Pancreas (tissue), 10 donors: ENCODE measurements around the gene MICAL3. TPM values are rescaled to one million over a fixed set of nuclear protein-coding genes. Genes with fewer than 3 reads are reported as not detected.

Experiments used
- ATAC-seq, 4 donors: fragments of 200-7000 bp; cut with Tn5 transposase; one replicate each; pipeline versions ENCODE4 v1.8.0 to v1.9.1; 2020; ENCODE audit warnings: mild to moderate bottlenecking in 4 of 4, moderate library complexity in 4 of 4
- DNase-seq, 6 donors: peaks; one replicate each; pipeline ENCODE4 v3.0.0-alpha.2; 2020
- FAIRE-seq: peaks from 2 replicates; lab custom pipeline; 2012; peaks lifted over from hg19 to GRCh38; lab: Jason Lieb, UNC
- H3K27ac ChIP-seq, 4 donors: fragments of 200-600 bp; sonication (generic); 1 replicate in 3 of 4; 2 replicates in 1 of 4; pipeline versions ENCODE4 v1.5.0 to v1.8.0; 2020
- H3K27me3 ChIP-seq, 4 donors: fragments of 200-600 bp; one replicate each; pipeline ENCODE4 v1.8.0; 2021
- H3K36me3 ChIP-seq, 3 donors: fragments of 200-600 bp; sonication (generic) in 1 of 3; one replicate each; pipeline versions ENCODE4 v1.5.0 to v1.8.0; 2020 to 2021
- H3K4me1 ChIP-seq, 3 donors: fragments of 200-600 bp; one replicate each; pipeline ENCODE4 v1.8.0; 2021
- H3K4me3 ChIP-seq, 4 donors: fragments of 200-600 bp; sonication (generic) in 2 of 4; one replicate each; pipeline versions ENCODE4 v1.5.0 to v1.8.0; 2020 to 2021
- H3K9me3 ChIP-seq, 4 donors: fragments of 200-600 bp; one replicate each; pipeline ENCODE4 v1.8.0; 2021
- WGBS, 2 donors: extraction: QIAGEN DNeasy Blood & Tissue Kit; methylation state at CpG; one replicate each; pipeline ENCODE4 v1.1.7; 2013; 5-methylcytosine and 5-hydroxymethylcytosine counted together
- intact Hi-C, 3 donors: fragments of 100-400 bp; cut with DNase I; formaldehyde crosslinking; loops; one replicate each; pipeline versions ENCODE4 v1.11.1 to v1.14.2; 2022
- polyA plus RNA-seq, 2 donors: library from polyadenylated mRNA; stranded (reverse); fragments of 200-250 nt; gene quantifications; one replicate each; pipeline ENCODE4 v1.2.3, GENCODE V29; 2013
- total RNA-seq, 6 donors: library from RNA; stranded (reverse); fragmentation: NEBNext Ultra II Directional in 4 of 6; extraction: Animal tissue kit (Norgen Biotek cat#: 25700) in 4 of 6; gene quantifications; one replicate each; pipeline versions ENCODE4 v1.2.1 to v1.2.4, GENCODE V29; 2021 to 2023
- TF ChIP-seq, protein P1 (sequence below), 4 donors: fragments of 200-600 bp; sonication (generic) in 3 of 4; IDR thresholded peaks; one replicate each; pipeline versions ENCODE4 v1.5.0 to v1.8.0; 2021; ENCODE audit warnings: antibody characterized with exemption in 4 of 4
- donor health status: healthy with polysubstance abuse.
- donor health status: DM: no; HTN: no; CAD: no; lungs with moderate emphysema.
- donor health status: DM: no; HTN: no; CAD: no.
- donor health status: control.
- donor health status: control.
- donor health status: Bipolar disorder and iron deficiency.
- donor health status: DM: yes; HTN: yes; CAD: no.
- donor health status: DM: no; HTN: no; CAD: no.
- donor health status: DM: no; HTN: no; CAD: no.
- donor health status: DM: yes; HTN: yes; CAD: no.

MICAL3 gene
- total and polyA plus RNA-seq, 8 donors: 5.9 to 56.8 (median 25.5) TPM

DNA sequence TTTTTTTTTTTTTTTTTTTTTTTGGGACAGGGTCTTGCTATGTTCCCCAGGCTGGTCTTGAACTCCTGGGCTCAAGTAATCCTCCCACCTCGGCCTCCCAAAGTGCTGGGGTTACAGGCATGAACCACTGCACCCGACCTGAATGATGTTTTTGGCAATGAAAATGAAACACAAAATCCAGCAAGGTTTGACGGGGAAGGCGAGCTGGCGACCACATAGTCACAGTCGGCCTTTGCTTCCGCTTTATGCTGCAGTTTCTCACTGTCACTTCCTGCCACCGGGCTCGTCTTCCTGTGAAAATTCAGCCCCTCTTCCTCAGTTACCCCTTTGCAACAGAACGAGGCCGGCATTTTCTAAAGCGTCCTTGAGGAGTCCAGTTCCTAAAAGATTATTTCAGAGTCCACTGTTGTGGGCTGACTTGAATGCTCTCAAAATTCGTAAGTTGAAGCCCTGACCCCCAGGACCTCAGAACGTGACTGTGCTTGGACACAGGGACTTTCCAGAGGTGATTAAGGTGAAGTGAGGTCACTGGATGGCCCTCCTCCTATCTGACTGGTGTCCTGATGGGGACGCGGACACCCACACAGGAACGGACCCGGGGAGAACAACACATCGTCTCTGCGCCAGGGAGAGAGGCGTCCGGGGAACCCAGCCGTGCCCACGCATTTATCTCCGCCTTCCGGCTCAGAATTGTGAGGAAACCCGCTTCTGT lies 247.2 kb downstream of the MICAL3 start:
- 54 to 63% methylated on average over 27 of the region's 27 CpGs for WGBS, 2 donors
- FAIRE-seq: no peak

DNA sequence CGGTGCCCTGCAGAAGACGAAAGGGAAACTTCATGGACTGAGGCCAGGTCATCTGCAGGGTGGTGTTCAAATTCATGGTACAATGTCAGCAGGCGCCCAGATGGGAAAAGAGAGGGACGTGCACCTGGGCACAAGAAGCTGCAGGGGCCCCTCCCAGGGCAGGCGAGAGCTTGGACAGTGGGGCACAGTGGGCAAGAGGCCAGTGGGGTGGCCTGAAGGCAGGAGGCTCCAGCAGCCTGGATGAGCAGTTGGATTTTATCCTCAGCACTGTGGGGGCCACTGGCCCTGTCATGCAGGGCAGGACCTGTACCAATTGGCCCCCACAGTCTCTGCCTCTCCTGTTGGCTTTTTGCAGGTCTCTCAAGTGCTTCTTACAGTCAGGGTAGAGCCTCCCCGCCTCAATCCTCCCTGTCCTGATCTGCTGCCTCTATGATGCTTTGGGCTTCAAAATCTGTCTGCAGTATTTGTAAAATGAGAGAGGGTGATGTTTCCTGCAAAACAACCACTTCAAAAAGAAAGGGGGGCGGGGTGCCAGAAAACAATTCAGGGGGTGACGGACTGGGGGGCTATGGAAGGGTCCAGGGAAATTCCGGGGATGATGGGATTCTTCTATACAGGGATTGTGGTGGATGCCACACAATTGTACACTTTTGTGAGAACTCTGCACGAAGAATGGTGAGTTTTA lies 248.4 kb downstream of the MICAL3 start:
- H3K4me1 ChIP-seq: peaks cover 3 to 7% (median 6%) of the 10 kb centered on the region in 3 donors
- FAIRE-seq: no peak
- H3K27me3 ChIP-seq: no peaks in the 10 kb centered on the region
- no peaks in the 10 kb centered on the region for H3K9me3 ChIP-seq
- WGBS, 2 donors: 74 to 75% methylated on average over 10 of the region's 10 CpGs
- TF ChIP-seq, protein P1, sequence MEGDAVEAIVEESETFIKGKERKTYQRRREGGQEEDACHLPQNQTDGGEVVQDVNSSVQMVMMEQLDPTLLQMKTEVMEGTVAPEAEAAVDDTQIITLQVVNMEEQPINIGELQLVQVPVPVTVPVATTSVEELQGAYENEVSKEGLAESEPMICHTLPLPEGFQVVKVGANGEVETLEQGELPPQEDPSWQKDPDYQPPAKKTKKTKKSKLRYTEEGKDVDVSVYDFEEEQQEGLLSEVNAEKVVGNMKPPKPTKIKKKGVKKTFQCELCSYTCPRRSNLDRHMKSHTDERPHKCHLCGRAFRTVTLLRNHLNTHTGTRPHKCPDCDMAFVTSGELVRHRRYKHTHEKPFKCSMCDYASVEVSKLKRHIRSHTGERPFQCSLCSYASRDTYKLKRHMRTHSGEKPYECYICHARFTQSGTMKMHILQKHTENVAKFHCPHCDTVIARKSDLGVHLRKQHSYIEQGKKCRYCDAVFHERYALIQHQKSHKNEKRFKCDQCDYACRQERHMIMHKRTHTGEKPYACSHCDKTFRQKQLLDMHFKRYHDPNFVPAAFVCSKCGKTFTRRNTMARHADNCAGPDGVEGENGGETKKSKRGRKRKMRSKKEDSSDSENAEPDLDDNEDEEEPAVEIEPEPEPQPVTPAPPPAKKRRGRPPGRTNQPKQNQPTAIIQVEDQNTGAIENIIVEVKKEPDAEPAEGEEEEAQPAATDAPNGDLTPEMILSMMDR (IDR thresholded peaks at IDR 0.05): no peak
- intact Hi-C loops: no loop called here
- H3K27ac ChIP-seq: no peak overlapping the region
- H3K4me3 ChIP-seq: no peak overlapping the region
- ATAC-seq: no peak
- DNase-seq: no peak
- no peaks in the 10 kb centered on the region for H3K36me3 ChIP-seq

More for the DNA sequence above, 247.2 kb downstream of the MICAL3 start:
- ATAC-seq (no peak), DNase-seq (no peak)
- TF ChIP-seq, protein P1 (IDR thresholded peaks at IDR 0.05): no peak
- no peaks in the 10 kb centered on the region for H3K27me3 ChIP-seq
- peak overlapping the region in 1 of 4 donors; percentile 28 for H3K4me3 ChIP-seq
- H3K9me3 ChIP-seq: no peaks in the 10 kb centered on the region
- intact Hi-C loops: no loop called here
- peaks cover 3 to 7% (median 6%) of the 10 kb centered on the region in 3 donors for H3K4me1 ChIP-seq
- no peaks in the 10 kb centered on the region for H3K36me3 ChIP-seq
- peak overlapping the region in 2 of 4 donors; percentile 48 to 62 for H3K27ac ChIP-seq

DNA sequence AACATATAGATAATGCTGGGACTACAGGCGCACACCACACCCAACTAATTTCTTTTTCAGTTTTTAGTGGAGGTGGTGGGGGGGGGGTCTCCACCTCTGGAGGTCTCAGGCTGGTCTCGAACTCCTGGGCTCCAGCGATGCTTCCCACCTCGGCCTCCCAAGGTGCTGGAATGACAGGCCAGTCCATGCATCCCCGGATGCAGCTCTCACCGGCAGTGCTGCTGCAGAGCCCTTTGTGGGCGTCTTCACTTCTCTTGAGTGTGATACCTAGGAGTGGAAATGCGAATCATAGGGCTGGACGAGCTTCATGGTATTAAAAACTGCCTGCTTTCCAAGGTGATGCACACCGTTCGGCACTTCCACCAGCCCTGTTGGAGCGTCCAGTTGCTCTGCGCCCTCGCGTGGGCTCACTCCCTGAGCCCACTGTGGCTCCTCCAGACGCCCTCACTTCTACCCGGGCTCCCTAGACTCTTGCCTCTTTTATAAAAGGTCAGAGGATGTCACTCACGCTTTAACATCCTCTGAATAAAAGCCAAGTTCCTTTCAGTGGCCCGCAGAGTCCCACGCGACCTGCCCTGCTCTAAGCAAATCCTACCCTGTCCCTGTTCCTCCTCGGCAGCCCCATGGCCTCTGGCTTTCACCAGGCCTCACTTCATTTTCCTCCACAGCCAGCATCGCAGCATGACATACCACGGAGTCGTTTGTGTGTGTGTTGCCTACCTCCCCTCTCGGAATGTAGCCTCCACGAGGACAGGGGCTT lies 249.3 kb downstream of the MICAL3 start:
- no peak overlapping the region for H3K27ac ChIP-seq
- 73 to 82% methylated on average over 27 of the region's 27 CpGs for WGBS, 2 donors
- DNase-seq: no peak

DNA sequence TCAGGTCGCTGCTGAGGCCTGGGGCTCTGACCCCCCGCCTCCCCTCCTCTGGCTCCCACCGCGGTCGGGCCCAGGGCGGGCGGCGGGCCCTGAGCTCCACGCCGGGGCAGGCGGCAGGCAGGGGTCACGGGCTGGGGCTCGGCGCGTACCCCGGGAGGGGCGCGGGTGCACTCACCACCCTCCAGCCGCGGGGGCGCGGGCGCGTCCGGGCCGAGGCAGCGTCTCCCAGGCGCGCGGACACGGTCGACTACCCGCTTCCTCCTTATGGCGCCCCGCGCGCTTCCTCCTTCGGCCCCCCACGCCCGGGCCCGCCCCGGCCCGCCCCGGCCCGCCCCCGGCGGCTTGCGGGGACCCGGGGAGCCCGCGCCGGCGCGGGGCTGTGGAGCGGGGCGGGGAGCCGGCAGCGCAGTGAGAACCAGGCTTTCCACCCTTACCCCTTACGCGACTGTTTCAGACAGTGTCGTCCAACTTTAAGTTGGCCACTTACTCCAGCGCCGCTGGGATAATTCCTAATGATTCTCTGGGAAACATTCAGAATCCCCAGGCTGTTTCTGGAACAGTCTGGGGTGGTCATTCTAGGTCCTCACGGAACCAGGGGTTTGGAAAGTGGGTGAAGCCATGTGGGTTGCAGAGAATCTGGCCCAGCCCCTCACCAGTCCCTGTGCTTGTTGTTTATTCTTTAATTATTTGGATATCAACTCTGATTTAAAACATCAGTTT lies 250.0 kb downstream of the MICAL3 start, which contains the start of gene BID:
TSS of gene BID (minus strand) at position 264 of the 720 bp plus-strand sequence. CDS start 24,353 bp downstream, outside the sequence.
- Histone ChIP-seq H3K36me3 (no peaks in the 10 kb centered on the region), H3K4me1 (peaks cover 3 to 7% (median 6%) of the 10 kb centered on the region in 3 donors), H3K27me3 (no peaks in the 10 kb centered on the region), H3K9me3 (no peaks in the 10 kb centered on the region), H3K27ac (peak within 1 kb of the TSS in 2 of 4 donors; percentile 54 to 61), H3K4me3 (peak within 1 kb of the TSS; percentile 63 to 81 (median 74))
- WGBS, 2 donors: 0 to 1% methylated on average over 44 to 64 of the region's 64 CpGs
- DNase-seq (peak in 2 of 6 donors; percentile 46 to 81), ATAC-seq (peak; percentile 33 to 71 (median 51)), FAIRE-seq (no peak)
- TF ChIP-seq, protein P1 (IDR thresholded peaks at IDR 0.05): no peak
- intact Hi-C loops: no loop called here

More for the DNA sequence above, 249.3 kb downstream of the MICAL3 start:
- H3K9me3 ChIP-seq: no peaks in the 10 kb centered on the region
- H3K27me3 ChIP-seq: no peaks in the 10 kb centered on the region
- H3K36me3 ChIP-seq: no peaks in the 10 kb centered on the region
- peak overlapping the region in 1 of 4 donors; percentile 81 for H3K4me3 ChIP-seq
- no peak for FAIRE-seq
- H3K4me1 ChIP-seq: peaks cover 3 to 7% (median 6%) of the 10 kb centered on the region in 3 donors
- no peak for ATAC-seq
- TF ChIP-seq, protein P1 (IDR thresholded peaks at IDR 0.05): no peak
- intact Hi-C loops: no loop called here
